Measurements from ENCODE around the gene HDAC8. TPM values are rescaled to one million over a fixed set of nuclear protein-coding genes. Genes with fewer than 3 reads are reported as not detected.

HDAC8 gene
- total RNA-seq, 3 donors from 2014 or later: 15.9 to 19.6 (median 18.1) TPM

DNA sequence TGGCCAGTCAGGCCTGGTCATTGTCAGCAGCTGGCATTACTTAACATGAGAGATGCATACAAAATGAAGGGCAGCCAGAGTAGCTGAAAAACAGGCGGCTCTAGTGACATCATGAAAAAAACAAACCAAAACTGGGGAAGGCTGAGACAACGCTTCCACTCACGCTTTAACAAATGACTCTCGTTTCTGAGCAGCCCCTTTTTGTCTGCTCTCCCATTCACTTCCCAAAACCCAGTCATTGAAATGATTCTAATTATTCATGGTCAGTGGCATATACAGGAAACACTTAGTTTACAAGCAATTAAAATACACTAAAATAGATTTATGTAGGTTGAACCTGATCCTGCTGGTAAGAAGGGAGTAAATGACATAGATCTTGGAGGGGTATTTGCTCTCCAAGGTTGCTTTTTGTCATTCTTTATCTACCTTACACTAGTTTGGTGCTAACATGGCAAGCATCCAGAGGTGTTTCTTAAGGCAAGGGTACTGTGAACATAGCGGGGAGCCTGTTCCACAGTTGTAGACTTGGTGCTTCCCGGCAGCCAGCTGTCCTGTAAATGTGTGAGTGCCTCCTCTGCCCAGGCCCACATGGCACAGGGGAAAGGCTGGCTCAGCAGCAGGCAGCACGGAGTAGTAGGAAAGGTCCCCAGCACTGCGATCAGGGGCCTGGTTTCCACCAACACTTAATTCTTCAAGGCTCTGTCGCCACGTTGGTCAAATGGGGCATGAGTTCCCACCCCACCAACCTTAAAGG, 205.8 kb downstream of the HDAC8 start:
- Mint-ChIP-seq H3K4me3 (no peak overlapping the region), H3K27me3 (ENCODE audit: low read depth) (no peaks in the 10 kb centered on the region), H3K36me3 (ENCODE audit: insufficient read depth) (peaks cover 9% of the 10 kb centered on the region), H3K9me3 (no peaks in the 10 kb centered on the region), H3K4me1 (ENCODE audit: low read depth) (no peaks in the 10 kb centered on the region)
- ATAC-seq (no peak), DNase-seq (no peak)

DNA sequence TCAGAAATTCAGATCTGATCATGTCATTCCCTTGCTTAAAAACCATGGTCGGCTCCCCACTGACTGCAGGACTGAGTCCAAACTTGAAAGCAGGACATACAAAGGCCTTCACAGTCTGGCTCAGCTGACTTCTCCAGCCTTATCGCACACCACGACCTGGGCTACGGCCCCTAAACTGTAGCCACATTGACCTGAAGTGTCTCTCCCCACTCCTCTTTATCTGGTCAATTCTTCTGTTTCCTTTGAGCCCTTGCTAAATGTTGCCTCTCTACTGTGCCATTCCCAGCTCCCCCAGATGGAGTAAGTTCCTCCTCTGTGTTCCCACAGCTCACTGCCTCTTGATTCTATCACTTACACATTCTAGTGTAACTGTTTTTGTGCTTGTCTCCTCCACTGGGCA, 206.5 kb downstream of the HDAC8 start:
- Mint-ChIP-seq H3K27me3 (ENCODE audit: low read depth) (no peaks in the 10 kb centered on the region), H3K9me3 (no peaks in the 10 kb centered on the region), H3K4me3 (no peak overlapping the region), H3K36me3 (ENCODE audit: insufficient read depth) (peaks cover 9% of the 10 kb centered on the region), H3K4me1 (ENCODE audit: low read depth) (no peaks in the 10 kb centered on the region)
- no peak for ATAC-seq
- DNase-seq: no peak

DNA sequence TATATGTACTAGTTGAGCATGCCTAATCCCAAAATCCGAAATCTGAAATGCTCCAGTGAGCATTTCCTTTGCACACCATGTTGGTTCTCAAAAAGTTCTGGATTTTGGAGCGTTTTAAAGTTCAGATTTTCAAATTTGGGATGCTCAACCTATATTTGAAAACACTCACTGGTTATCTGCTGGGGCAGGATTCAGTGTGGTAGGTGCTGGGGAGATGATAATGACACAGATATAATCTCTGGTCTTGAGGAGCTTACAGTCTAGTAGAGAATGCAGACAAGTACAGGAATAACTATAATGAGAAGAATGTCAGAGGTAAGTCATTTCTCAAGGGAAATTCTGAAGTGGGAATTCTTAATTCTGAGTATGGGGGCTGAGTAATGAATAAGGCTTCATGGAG, 207.5 kb downstream of the HDAC8 start:
- ATAC-seq: no peak
- Mint-ChIP-seq H3K4me3 (no peak overlapping the region), H3K9me3 (no peaks in the 10 kb centered on the region), H3K27me3 (ENCODE audit: low read depth) (no peaks in the 10 kb centered on the region), H3K36me3 (ENCODE audit: insufficient read depth) (peaks cover 9% of the 10 kb centered on the region), H3K4me1 (ENCODE audit: low read depth) (no peaks in the 10 kb centered on the region)
- DNase-seq: no peak

DNA sequence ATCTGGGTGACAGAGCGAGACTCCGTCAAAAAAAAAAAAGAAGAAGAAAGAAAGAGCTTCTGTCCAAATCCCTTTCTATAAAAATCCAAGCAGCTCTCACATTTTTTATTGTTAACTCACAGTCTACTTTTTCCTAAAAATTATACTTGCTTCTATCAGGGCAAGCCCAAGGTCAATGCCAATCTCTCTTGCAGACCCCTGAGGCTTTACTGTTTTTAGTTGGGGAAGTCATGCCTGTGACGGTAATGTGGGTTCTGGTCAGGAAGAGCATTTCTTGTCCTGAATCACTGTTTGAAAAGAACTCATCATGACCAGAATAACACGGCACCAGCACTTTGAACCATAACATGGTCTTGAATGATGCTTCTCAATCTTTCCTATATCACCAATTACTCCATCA, 212.3 kb downstream of the HDAC8 start:
- Mint-ChIP-seq H3K27me3 (ENCODE audit: low read depth) (no peaks in the 10 kb centered on the region), H3K9me3 (no peaks in the 10 kb centered on the region), H3K36me3 (ENCODE audit: insufficient read depth) (peaks cover 2% of the 10 kb centered on the region), H3K4me3 (no peak overlapping the region), H3K4me1 (ENCODE audit: low read depth) (no peaks in the 10 kb centered on the region)
- ATAC-seq (no peak), DNase-seq (no peak)

DNA sequence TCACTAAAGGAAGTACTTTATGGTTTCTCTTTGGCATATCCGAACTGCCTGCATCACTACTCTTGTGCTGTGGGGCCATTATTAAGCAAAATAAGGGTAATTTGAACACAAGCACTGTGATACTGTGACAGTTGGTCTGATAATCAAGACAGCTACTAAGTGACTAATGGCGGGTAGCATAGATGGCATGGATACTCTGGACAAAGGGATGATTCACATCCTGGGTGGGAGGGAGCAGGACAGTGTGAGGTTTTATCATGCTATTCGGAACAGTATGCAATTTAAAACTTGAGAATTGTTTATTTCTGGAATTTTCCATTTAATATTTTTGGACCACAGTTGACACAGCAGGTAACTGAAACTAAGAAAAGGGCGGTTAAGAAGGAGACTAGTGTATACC, 214.3 kb downstream of the HDAC8 start:
- no peaks in the 10 kb centered on the region for H3K4me1 Mint-ChIP-seq (ENCODE audit: low read depth)
- no peaks in the 10 kb centered on the region for H3K9me3 Mint-ChIP-seq
- no peaks in the 10 kb centered on the region for H3K36me3 Mint-ChIP-seq (ENCODE audit: insufficient read depth)
- H3K27me3 Mint-ChIP-seq (ENCODE audit: low read depth): no peaks in the 10 kb centered on the region
- H3K4me3 Mint-ChIP-seq: no peak overlapping the region
- ATAC-seq (no peak), DNase-seq (no peak)

DNA sequence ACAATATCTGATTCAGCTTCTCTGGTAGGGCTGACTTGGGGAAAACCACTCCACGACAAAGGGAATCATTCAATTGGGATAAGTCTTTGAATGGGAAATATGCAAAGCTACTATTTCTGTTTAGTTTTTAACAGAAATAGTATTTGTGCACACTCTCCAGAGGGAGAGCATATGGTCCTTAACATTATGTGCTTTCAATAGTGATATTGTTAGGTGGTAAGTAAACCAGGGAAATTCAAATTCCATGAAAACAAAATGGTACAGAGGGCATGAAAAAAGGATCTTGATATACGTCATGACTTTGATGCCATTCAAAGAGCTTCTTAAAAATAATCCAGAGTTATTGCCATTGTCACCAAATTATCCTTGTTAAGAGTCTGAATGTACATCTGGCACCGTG, 219.9 kb downstream of the HDAC8 start:
- H3K36me3 Mint-ChIP-seq (ENCODE audit: insufficient read depth): peaks cover 12% of the 10 kb centered on the region
- ATAC-seq: no peak

DNA sequence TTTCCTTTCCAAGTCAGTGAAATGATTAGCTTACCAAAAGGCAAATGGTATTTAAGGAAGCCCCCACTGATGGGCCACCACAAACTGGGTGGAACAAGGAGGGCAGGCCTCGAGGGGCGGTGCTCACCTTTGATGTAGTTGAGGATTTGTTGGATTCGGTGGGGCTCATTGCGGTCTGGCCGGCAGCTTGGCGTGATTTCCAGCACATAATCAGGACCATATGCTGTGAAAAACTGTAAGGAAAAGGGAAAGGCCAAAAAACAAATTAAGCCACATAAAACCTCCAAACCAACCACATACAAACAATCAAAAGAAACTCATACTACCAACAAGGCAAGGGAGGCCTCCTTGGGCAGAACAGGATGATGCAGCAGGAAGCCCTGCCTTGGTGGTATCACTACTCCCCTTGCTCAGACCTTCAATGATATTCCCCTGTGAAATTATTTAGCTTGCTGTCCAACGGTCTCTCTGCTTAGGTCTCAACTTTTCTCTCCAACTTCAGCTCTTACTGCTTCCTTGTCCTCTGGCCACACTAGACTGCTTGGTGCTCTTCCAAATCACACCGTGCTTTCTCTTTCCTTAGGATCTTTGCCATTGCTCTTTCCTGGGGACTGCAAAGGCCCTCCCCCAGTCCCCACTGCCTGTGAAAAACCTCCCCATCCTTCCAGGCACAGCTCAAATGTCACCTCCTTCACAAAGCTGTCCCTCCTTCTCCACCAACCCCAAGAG, 220.9 kb downstream of the HDAC8 start:
- Mint-ChIP-seq H3K36me3 (ENCODE audit: insufficient read depth) (peaks cover 12% of the 10 kb centered on the region), H3K27me3 (ENCODE audit: low read depth) (no peaks in the 10 kb centered on the region), H3K4me1 (ENCODE audit: low read depth) (peaks cover 10% of the 10 kb centered on the region), H3K9me3 (no peaks in the 10 kb centered on the region), H3K4me3 (no peak overlapping the region)
- no peak for DNase-seq
- ATAC-seq: no peak

More for the DNA sequence above, 219.9 kb downstream of the HDAC8 start:
- peaks cover 10% of the 10 kb centered on the region for H3K4me1 Mint-ChIP-seq (ENCODE audit: low read depth)
- DNase-seq: no peak
- no peaks in the 10 kb centered on the region for H3K9me3 Mint-ChIP-seq
- no peak overlapping the region for H3K4me3 Mint-ChIP-seq
- H3K27me3 Mint-ChIP-seq (ENCODE audit: low read depth): no peaks in the 10 kb centered on the region

DNA sequence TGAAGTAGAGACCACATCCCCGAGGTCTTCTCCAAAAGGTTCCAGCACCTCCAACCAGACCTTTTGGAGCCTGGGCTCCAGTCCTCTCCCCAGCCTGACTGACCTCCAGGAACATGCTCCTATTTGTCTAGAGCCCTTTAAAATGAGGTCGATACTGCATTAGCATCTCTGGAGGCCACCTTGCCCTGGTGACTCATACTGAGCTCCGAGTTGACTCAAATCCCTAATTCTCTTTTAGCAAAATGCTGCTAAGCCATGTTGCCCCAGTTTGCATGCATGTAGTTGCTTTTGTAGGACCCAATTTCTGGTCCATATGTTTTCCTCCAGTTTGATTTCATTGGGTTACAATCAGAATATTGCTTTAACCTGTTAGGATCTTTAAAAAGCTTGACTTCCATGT, 223.5 kb downstream of the HDAC8 start:
- Mint-ChIP-seq H3K4me3 (peak overlapping the region; percentile 11), H3K9me3 (no peaks in the 10 kb centered on the region), H3K27me3 (ENCODE audit: low read depth) (no peaks in the 10 kb centered on the region), H3K4me1 (ENCODE audit: low read depth) (peaks cover 10% of the 10 kb centered on the region), H3K36me3 (ENCODE audit: insufficient read depth) (peaks cover 14% of the 10 kb centered on the region)
- ATAC-seq: peak in 1 of 2 donors; percentile 75
- DNase-seq: no peak

DNA sequence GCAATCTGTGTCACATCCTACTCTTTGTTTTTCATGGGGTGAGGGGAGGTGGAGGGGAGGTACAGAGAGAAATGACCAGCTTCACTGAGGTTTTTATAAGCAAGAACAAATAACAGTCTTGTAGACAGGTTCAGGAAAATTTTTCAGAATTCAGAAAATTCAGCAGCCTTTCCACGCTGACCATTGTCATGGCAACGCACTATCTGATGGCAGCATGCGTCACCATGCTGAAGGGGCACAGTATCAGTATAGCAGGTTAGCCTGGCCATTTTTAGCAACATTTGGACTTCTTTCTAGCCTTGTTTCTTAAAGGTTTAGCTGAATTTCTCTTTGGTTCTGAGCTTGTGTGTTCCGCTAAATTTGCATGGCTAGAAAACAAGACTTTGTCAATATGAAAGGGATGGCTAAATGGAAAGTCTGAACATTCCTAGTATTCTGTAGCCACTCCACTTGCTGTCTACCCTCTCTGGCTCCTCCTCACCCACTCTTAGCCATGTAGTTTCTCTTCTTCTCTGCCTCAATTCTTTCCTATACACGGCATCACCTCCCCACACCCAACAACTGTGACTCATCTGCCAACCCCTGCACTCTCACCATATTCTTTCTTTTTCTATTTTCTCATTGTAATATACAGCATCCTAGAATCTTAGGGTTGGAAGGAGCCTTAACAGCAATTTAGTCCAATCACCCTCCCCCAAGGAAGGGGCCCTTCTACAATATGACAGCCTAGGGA, 224.2 kb downstream of the HDAC8 start:
- Mint-ChIP-seq H3K4me3 (no peak overlapping the region), H3K27me3 (ENCODE audit: low read depth) (no peaks in the 10 kb centered on the region), H3K4me1 (ENCODE audit: low read depth) (peaks cover 10% of the 10 kb centered on the region), H3K9me3 (no peaks in the 10 kb centered on the region), H3K36me3 (ENCODE audit: insufficient read depth) (peaks cover 14% of the 10 kb centered on the region)
- DNase-seq (no peak), ATAC-seq (peak; percentile 62 to 74)

DNA sequence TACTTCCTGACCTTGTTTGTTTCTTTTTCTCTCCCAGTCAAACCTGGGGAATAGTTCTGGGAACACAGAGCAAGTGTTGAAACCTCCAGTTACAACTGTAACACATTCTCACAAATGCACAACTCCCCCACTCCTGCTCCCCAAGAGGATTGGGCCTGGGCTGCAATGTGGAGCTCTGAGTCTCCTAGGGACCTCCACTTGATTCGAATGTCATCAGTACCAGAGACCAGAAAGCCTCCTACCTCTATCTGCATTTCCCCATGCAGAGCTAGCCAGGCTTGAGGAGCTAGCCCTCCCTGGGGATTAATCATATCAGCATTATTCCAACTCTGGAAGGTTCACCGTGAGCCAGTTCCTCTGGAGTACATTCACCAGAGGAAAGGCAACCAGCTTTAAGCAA, 225.3 kb downstream of the HDAC8 start:
- Mint-ChIP-seq H3K9me3 (no peaks in the 10 kb centered on the region), H3K4me3 (no peak overlapping the region), H3K4me1 (ENCODE audit: low read depth) (peaks cover 10% of the 10 kb centered on the region), H3K36me3 (ENCODE audit: insufficient read depth) (peaks cover 14% of the 10 kb centered on the region), H3K27me3 (ENCODE audit: low read depth) (no peaks in the 10 kb centered on the region)
- no peak for ATAC-seq
- DNase-seq: no peak

DNA sequence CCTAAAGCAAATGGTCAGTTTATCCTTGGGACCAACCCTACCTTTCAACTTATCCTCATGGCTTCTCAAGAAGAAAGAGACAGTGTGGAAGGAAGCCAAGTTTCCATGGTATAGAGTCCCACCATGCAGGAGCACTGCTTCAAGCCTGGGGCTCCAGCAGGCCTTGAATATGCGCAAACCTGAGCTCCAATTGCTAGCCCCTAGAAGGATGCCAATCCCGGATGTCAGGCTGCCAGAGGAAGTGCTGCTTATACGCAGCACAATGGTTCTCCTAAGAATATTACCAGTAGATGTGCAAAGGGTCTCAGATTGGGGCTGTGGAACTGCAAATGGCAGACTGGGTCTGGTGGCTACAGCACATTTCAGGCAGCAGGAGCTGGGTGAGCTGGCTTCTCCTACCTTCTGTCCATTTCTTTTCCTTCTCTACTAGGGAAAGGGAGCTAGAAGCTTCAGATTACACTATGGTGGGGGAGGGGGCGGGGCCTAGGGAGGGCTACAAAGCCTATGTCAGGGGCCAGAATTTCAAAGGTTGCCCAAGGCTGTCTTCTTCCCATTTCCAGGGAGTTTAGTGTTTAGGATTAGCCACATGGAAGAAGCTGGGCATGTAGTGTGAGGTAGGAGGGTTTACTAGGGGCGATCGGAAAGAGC, 226.2 kb downstream of the HDAC8 start:
- ATAC-seq: no peak
- H3K9me3 Mint-ChIP-seq: no peaks in the 10 kb centered on the region
- H3K4me1 Mint-ChIP-seq (ENCODE audit: low read depth): peaks cover 10% of the 10 kb centered on the region
- no peak for DNase-seq
- H3K4me3 Mint-ChIP-seq: no peak overlapping the region
- peaks cover 13% of the 10 kb centered on the region for H3K36me3 Mint-ChIP-seq (ENCODE audit: insufficient read depth)
- H3K27me3 Mint-ChIP-seq (ENCODE audit: low read depth): no peaks in the 10 kb centered on the region

DNA sequence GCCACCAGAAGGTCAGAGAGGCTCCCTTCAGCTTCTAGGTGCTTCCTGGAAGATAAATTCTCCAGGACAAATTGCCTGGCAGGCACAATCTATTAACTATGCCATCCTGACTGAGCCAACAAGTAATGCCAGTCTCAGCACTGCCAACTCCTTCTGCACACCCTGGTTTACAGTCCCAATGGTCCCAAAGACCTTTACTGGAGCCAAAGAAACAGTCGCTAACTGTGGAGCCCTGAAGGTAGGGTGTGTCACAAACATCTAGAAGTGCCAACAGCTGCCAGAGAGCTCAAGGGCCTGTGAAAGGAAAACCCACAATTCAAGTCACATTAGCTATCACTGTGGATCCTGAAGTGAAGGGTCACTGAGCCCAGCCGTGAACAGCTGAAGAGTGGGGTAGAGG, 232.0 kb downstream of the HDAC8 start:
- H3K27me3 Mint-ChIP-seq (ENCODE audit: low read depth): no peaks in the 10 kb centered on the region
- H3K9me3 Mint-ChIP-seq: no peaks in the 10 kb centered on the region
- peaks cover 12% of the 10 kb centered on the region for H3K36me3 Mint-ChIP-seq (ENCODE audit: insufficient read depth)
- H3K4me1 Mint-ChIP-seq (ENCODE audit: low read depth): no peaks in the 10 kb centered on the region
- DNase-seq (no peak), ATAC-seq (no peak)
- H3K4me3 Mint-ChIP-seq: no peak overlapping the region

DNA sequence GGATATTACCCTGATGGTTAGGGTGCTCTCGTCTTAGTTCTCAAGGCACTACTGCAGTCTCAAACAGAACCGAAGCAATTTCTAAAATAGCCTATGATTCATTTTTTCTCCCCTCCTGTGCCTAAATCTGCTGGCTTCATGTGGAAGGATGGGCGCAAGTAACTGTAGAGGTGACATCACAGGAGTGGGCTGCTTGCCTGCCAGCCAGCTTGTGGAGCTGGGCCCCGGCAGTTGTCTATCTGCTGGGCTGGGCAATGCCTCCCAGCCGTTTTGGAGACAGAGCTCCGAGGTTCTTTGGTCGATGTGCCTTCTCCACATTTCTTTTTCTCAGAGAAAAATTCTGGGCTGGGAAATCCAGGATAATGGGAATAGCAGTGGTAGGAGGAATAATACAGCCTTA, 232.6 kb downstream of the HDAC8 start:
- Mint-ChIP-seq H3K36me3 (ENCODE audit: insufficient read depth) (peaks cover 12% of the 10 kb centered on the region), H3K4me3 (no peak overlapping the region), H3K4me1 (ENCODE audit: low read depth) (no peaks in the 10 kb centered on the region), H3K9me3 (no peaks in the 10 kb centered on the region), H3K27me3 (ENCODE audit: low read depth) (no peaks in the 10 kb centered on the region)
- no peak for DNase-seq
- no peak for ATAC-seq

DNA sequence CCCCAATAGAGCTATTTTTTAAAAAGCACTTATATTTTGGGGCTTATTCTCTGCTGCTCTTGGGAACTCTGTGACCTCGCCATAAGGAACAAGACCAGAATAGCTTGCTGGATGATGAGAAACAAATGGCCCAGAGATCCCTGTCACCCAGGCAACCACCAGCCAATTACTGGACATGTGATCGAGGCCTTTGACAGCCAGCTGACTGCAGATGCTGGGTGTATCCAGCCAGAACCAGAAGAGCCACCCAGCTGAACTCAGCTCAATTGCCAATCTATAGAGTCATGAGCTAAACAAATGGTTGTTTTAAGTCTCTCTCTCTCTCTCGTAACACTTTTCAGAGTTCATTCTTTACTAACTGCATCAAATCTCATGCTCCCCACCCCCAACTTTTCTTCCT, 242.5 kb downstream of the HDAC8 start:
- H3K4me3 Mint-ChIP-seq: no peak overlapping the region
- ATAC-seq (no peak), DNase-seq (no peak)
- H3K36me3 Mint-ChIP-seq (ENCODE audit: insufficient read depth): peaks cover 5% of the 10 kb centered on the region
- no peaks in the 10 kb centered on the region for H3K27me3 Mint-ChIP-seq (ENCODE audit: low read depth)
- no peaks in the 10 kb centered on the region for H3K9me3 Mint-ChIP-seq
- H3K4me1 Mint-ChIP-seq (ENCODE audit: low read depth): peaks cover 3% of the 10 kb centered on the region
